ELF-1 (cell line): Measurements from ENCODE around the gene PSMC3IP.

Experiments used
- DNase-seq: peaks from one replicate; pipeline ENCODE4 v3.0.0-alpha.2; 2016; ENCODE audit warnings: low read depth, low spot score

The PSMC3IP gene

GRCh38 chr17:42585353-42585752, 7.8 kb upstream of the PSMC3IP start:
- no peak for DNase-seq

GRCh38 chr17:42584880-42585279, 7.4 kb upstream of the PSMC3IP start:
- DNase-seq = no peak

GRCh38 chr17:42581744-42582270, 4.3 kb upstream of the PSMC3IP start:
- DNase-seq = no peak

GRCh38 chr17:42579794-42580551, 2.4 kb upstream of the PSMC3IP start:
- no peak for DNase-seq

GRCh38 chr17:42578282-42578869, 847 bp upstream of the PSMC3IP start:
- DNase-seq = peak; percentile 90

GRCh38 chr17:42577140-42577531, 393 bp downstream of the PSMC3IP start:
- DNase-seq = no peak

GRCh38 chr17:42574463-42574862, 3.1 kb downstream of the PSMC3IP start:
- no peak for DNase-seq

GRCh38 chr17:42573095-42573494, 4.4 kb downstream of the PSMC3IP start:
- DNase-seq = no peak

- no peak for DNase-seq
Measured at GRCh38 chr17:42571435-42572225, 5.9 kb downstream of the PSMC3IP start.

- DNase-seq = no peak
Measured at GRCh38 chr17:42568341-42569111, 9.0 kb downstream of the PSMC3IP start.

GRCh38 chr17:42566883-42567573, 10.5 kb downstream of the PSMC3IP start, which contains the start of gene MLX:
Gene MLX (plus strand): TSS chr17:42567100. CDS start chr17:42567125, 25 bp downstream.
- DNase-seq = peak; percentile 92

- DNase-seq = no peak
Measured at GRCh38 chr17:42566215-42566882, 11.2 kb downstream of the PSMC3IP start.

GRCh38 chr17:42565523-42566214, 11.9 kb downstream of the PSMC3IP start:
- no peak for DNase-seq

GRCh38 chr17:42564815-42565522, 12.6 kb downstream of the PSMC3IP start:
- DNase-seq = no peak

GRCh38 chr17:42563950-42564349, 13.6 kb downstream of the PSMC3IP start:
- DNase-seq = no peak

GRCh38 chr17:42563543-42563942, 14.0 kb downstream of the PSMC3IP start:
- DNase-seq = no peak

- DNase-seq = no peak
Measured at GRCh38 chr17:42563143-42563509, 14.4 kb downstream of the PSMC3IP start.

- DNase-seq = no peak
Measured at GRCh38 chr17:42562388-42563142, 15.0 kb downstream of the PSMC3IP start.
